ENCODE data around the gene SLBP. TPM values are rescaled to one million over a fixed set of nuclear protein-coding genes. Genes with fewer than 3 reads are reported as not detected.
"Not testable (repeated sequence)": the region's sequence is repeated elsewhere in the genome, so short reads cannot be mapped to it uniquely, and the experiment has no call there.

The SLBP gene
- total RNA-seq, 1 experiment from 2014 or later = 183 TPM

- not testable (repeated sequence) for H3K9me3 ChIP-seq (replicated peaks); DNase-seq; H3K36me3 ChIP-seq; H3K27ac ChIP-seq; H3K4me1 ChIP-seq; H3K4me3 ChIP-seq; H3K27me3 ChIP-seq
Observed at GRCh38 chr4:1671011-1671410, 41.1 kb downstream of the SLBP start.

- 0 out of 2 replicates have a peak, but pooled peaks cover 3% of the 10 kb centered on the region for H3K27me3 ChIP-seq
- H3K9me3 ChIP-seq (replicated peaks) = no peaks in the 10 kb centered on the region
- H3K4me3 ChIP-seq = no peak overlapping the region
- no peak overlapping the region for H3K27ac ChIP-seq
- DNase-seq = no peak
- no peaks in the 10 kb centered on the region for H3K4me1 ChIP-seq
- H3K36me3 ChIP-seq = no peaks in the 10 kb centered on the region
Observed at GRCh38 chr4:1670279-1670678, 41.8 kb downstream of the SLBP start.

GRCh38 chr4:1669850-1670249 lies 42.3 kb downstream of the SLBP start:
- Histone ChIP-seq H3K9me3 (replicated peaks) (no peaks in the 10 kb centered on the region), H3K4me1 (no peaks in the 10 kb centered on the region)

GRCh38 chr4:1669270-1669669 lies 42.8 kb downstream of the SLBP start:
- H3K27ac ChIP-seq = no peak overlapping the region

More at GRCh38 chr4:1669850-1670249, 42.3 kb downstream of the SLBP start:
- no peaks in the 10 kb centered on the region for H3K36me3 ChIP-seq
- no peak overlapping the region for H3K27ac ChIP-seq
- DNase-seq = no peak
- H3K27me3 ChIP-seq = 0 out of 2 replicates have a peak, but pooled peaks cover 1% of the 10 kb centered on the region
- H3K4me3 ChIP-seq = no peak overlapping the region

GRCh38 chr4:1668488-1668840 lies 43.7 kb downstream of the SLBP start:
- no peaks in the 10 kb centered on the region for H3K27me3 ChIP-seq
- no peak for DNase-seq
- no peak overlapping the region for H3K27ac ChIP-seq

More at GRCh38 chr4:1669270-1669669, 42.8 kb downstream of the SLBP start:
- Histone ChIP-seq H3K9me3 (replicated peaks) (no peaks in the 10 kb centered on the region), H3K27me3 (no peaks in the 10 kb centered on the region), H3K4me3 (no peak overlapping the region), H3K36me3 (no peaks in the 10 kb centered on the region), H3K4me1 (no peaks in the 10 kb centered on the region)
- DNase-seq = no peak

GRCh38 chr4:1667273-1667672 lies 44.8 kb downstream of the SLBP start:
- no peaks in the 10 kb centered on the region for H3K4me1 ChIP-seq
- no peak for DNase-seq

More at GRCh38 chr4:1668488-1668840, 43.7 kb downstream of the SLBP start:
- no peaks in the 10 kb centered on the region for H3K4me1 ChIP-seq
- H3K4me3 ChIP-seq = no peak overlapping the region
- H3K36me3 ChIP-seq = no peaks in the 10 kb centered on the region
- no peaks in the 10 kb centered on the region for H3K9me3 ChIP-seq (replicated peaks)

GRCh38 chr4:1666391-1666790 lies 45.7 kb downstream of the SLBP start:
- H3K9me3 ChIP-seq (replicated peaks) = no peaks in the 10 kb centered on the region
- H3K27me3 ChIP-seq = no peaks in the 10 kb centered on the region
- H3K4me3 ChIP-seq = no peak overlapping the region
- H3K27ac ChIP-seq = no peak overlapping the region
- H3K4me1 ChIP-seq = no peaks in the 10 kb centered on the region
- H3K36me3 ChIP-seq = no peaks in the 10 kb centered on the region
- no peak for DNase-seq

More at GRCh38 chr4:1667273-1667672, 44.8 kb downstream of the SLBP start:
- Histone ChIP-seq H3K27me3 (no peaks in the 10 kb centered on the region), H3K9me3 (replicated peaks) (no peaks in the 10 kb centered on the region), H3K36me3 (no peaks in the 10 kb centered on the region), H3K27ac (no peak overlapping the region), H3K4me3 (no peak overlapping the region)

- DNase-seq = no peak
- H3K36me3 ChIP-seq = no peaks in the 10 kb centered on the region
- H3K4me1 ChIP-seq = no peaks in the 10 kb centered on the region
- no peak overlapping the region for H3K4me3 ChIP-seq
- H3K9me3 ChIP-seq (replicated peaks) = no peaks in the 10 kb centered on the region
- no peaks in the 10 kb centered on the region for H3K27me3 ChIP-seq
- H3K27ac ChIP-seq = no peak overlapping the region
Observed at GRCh38 chr4:1664141-1664540, 48.0 kb downstream of the SLBP start.

GRCh38 chr4:1663549-1663948 lies 48.6 kb downstream of the SLBP start:
- H3K4me1 ChIP-seq = no peaks in the 10 kb centered on the region
- no peaks in the 10 kb centered on the region for H3K36me3 ChIP-seq
- H3K4me3 ChIP-seq = no peak overlapping the region
- H3K9me3 ChIP-seq (replicated peaks) = no peaks in the 10 kb centered on the region
- DNase-seq = no peak
- H3K27ac ChIP-seq = no peak overlapping the region
- H3K27me3 ChIP-seq = no peaks in the 10 kb centered on the region

GRCh38 chr4:1661695-1662094 lies 50.4 kb downstream of the SLBP start:
- Histone ChIP-seq H3K27me3 (no peaks in the 10 kb centered on the region), H3K4me1 (no peaks in the 10 kb centered on the region), H3K4me3 (no peak overlapping the region), H3K36me3 (no peaks in the 10 kb centered on the region), H3K27ac (no peak overlapping the region), H3K9me3 (replicated peaks) (no peaks in the 10 kb centered on the region)
- no peak for DNase-seq

GRCh38 chr4:1660948-1661677 lies 51.0 kb downstream of the SLBP start:
- DNase-seq = no peak
- Histone ChIP-seq H3K36me3 (no peaks in the 10 kb centered on the region), H3K27me3 (no peaks in the 10 kb centered on the region), H3K4me3 (no peak overlapping the region), H3K9me3 (replicated peaks) (no peaks in the 10 kb centered on the region), H3K27ac (no peak overlapping the region), H3K4me1 (no peaks in the 10 kb centered on the region)

GRCh38 chr4:1659104-1660043 lies 52.7 kb downstream of the SLBP start:
- Histone ChIP-seq H3K4me1 (no peaks in the 10 kb centered on the region), H3K9me3 (replicated peaks) (no peaks in the 10 kb centered on the region), H3K27me3 (no peaks in the 10 kb centered on the region), H3K36me3 (no peaks in the 10 kb centered on the region), H3K4me3 (no peak overlapping the region), H3K27ac (no peak overlapping the region)
- DNase-seq = no peak

GRCh38 chr4:1658581-1658980 lies 53.5 kb downstream of the SLBP start:
- no peak for DNase-seq
- Histone ChIP-seq H3K27me3 (no peaks in the 10 kb centered on the region), H3K4me3 (no peak overlapping the region), H3K27ac (no peak overlapping the region), H3K4me1 (no peaks in the 10 kb centered on the region), H3K9me3 (replicated peaks) (no peaks in the 10 kb centered on the region), H3K36me3 (no peaks in the 10 kb centered on the region)

- H3K9me3 ChIP-seq (replicated peaks) = no peaks in the 10 kb centered on the region
- H3K4me1 ChIP-seq = no peaks in the 10 kb centered on the region
- no peaks in the 10 kb centered on the region for H3K27me3 ChIP-seq
- no peak overlapping the region for H3K27ac ChIP-seq
- H3K36me3 ChIP-seq = no peaks in the 10 kb centered on the region
- DNase-seq = no peak
- H3K4me3 ChIP-seq = no peak overlapping the region
Observed at GRCh38 chr4:1658146-1658545, 54.0 kb downstream of the SLBP start.

- H3K27me3 ChIP-seq = no peaks in the 10 kb centered on the region
- H3K9me3 ChIP-seq (replicated peaks) = no peaks in the 10 kb centered on the region
- DNase-seq = no peak
- no peak overlapping the region for H3K4me3 ChIP-seq
- H3K27ac ChIP-seq = no peak overlapping the region
- H3K36me3 ChIP-seq = no peaks in the 10 kb centered on the region
- no peaks in the 10 kb centered on the region for H3K4me1 ChIP-seq
Observed at GRCh38 chr4:1656986-1657385, 55.1 kb downstream of the SLBP start.
